NK-92 treated with Interleukin-12 subunit alpha and Interleukin-12 subunit beta, amount 100 ng/mL, for 24 hours (cell line): ENCODE measurements around the gene DIDO1.

Experiments
- DNase-seq: peaks from one replicate; lab custom pipeline; 2025; lab: John Stamatoyannopoulos, UW

The DIDO1 gene

GRCh38 chr20:62910217-62910766, 16.0 kb downstream of the DIDO1 start:
- DNase-seq: no peak

GRCh38 chr20:62908971-62909791, 17.1 kb downstream of the DIDO1 start:
- no peak for DNase-seq

GRCh38 chr20:62907384-62908317, 18.7 kb downstream of the DIDO1 start:
- DNase-seq: no peak

- DNase-seq: no peak
Measured at GRCh38 chr20:62906647-62907375, 19.5 kb downstream of the DIDO1 start.

- no peak for DNase-seq
Measured at GRCh38 chr20:62906209-62906608, 20.1 kb downstream of the DIDO1 start.

- no peak for DNase-seq
Measured at GRCh38 chr20:62905536-62906117, 20.7 kb downstream of the DIDO1 start.

- no peak for DNase-seq
Measured at GRCh38 chr20:62902926-62903615, 23.2 kb downstream of the DIDO1 start.

GRCh38 chr20:62901891-62902290, 24.4 kb downstream of the DIDO1 start:
- DNase-seq: no peak

GRCh38 chr20:62900692-62901584, 25.4 kb downstream of the DIDO1 start:
- no peak for DNase-seq

GRCh38 chr20:62900052-62900691, 26.1 kb downstream of the DIDO1 start:
- no peak for DNase-seq

GRCh38 chr20:62899633-62900051, 26.7 kb downstream of the DIDO1 start:
- DNase-seq: no peak

GRCh38 chr20:62898970-62899632, 27.2 kb downstream of the DIDO1 start:
- DNase-seq: no peak

- DNase-seq: no peak
Measured at GRCh38 chr20:62898093-62898964, 28.0 kb downstream of the DIDO1 start.

GRCh38 chr20:62897666-62898065, 28.6 kb downstream of the DIDO1 start:
- no peak for DNase-seq

GRCh38 chr20:62896526-62896925, 29.8 kb downstream of the DIDO1 start:
- DNase-seq: no peak

GRCh38 chr20:62895539-62895938, 30.8 kb downstream of the DIDO1 start:
- no peak for DNase-seq

- DNase-seq: no peak
Measured at GRCh38 chr20:62894261-62894660, 32.0 kb downstream of the DIDO1 start.

GRCh38 chr20:62893700-62894099, 32.6 kb downstream of the DIDO1 start:
- DNase-seq: no peak
